HCT116 (cell line): ENCODE data around the gene B3GNT4. TPM values are rescaled to one million over a fixed set of nuclear protein-coding genes. Genes with fewer than 3 reads are reported as not detected.

Experiments
- ATAC-seq: fragments of 200-7000 bp; cut with Tn5 transposase; 2 replicates; pipeline ENCODE4 v1.9.1; 2020; ENCODE audit warnings: mild to moderate bottlenecking, moderate library complexity
- BruUV-seq: library from RNA; stranded (reverse); fragments of 400-500 nt; replicated peaks from 2 replicates; lab custom pipeline; 2021; lab: Mats Ljungman, UMichigan
- CTCF ChIA-PET: fragments of 300-600 bp; sonication (Branson Sonifier 250); formaldehyde crosslinking; loops from one replicate; lab custom pipeline; 2021; ENCODE audit warnings: antibody characterized with exemption; lab: Charles Lee
- POLR2A ChIA-PET: fragments of 300-600, 350-600 bp; sonication (Branson Sonifier 250); formaldehyde crosslinking; loops from one replicate; lab custom pipeline; 2021; ENCODE audit warnings: antibody characterized with exemption; lab: Charles Lee
- RAD21 ChIA-PET, 2 experiments: fragments of 300-600 bp; sonication (Branson Sonifier 250); formaldehyde crosslinking; loops; one replicate each; lab custom pipeline; 2023; ENCODE audit warnings: low total read pairs in 2 of 2; ENCODE audit not compliant: uncharacterized antibody in 2 of 2, unreplicated experiment in 2 of 2, low non-redundant PET in 1 of 2; lab: Charles Lee
- DNase-seq: peaks from one replicate; pipeline ENCODE4 v3.0.0-alpha.2; 2010; ENCODE audit warnings: low read depth, low spot score
- H2AFZ ChIP-seq: fragments of 200-600 bp; shearing (Covaris generic), sonication (generic); 2 replicates; pipeline ENCODE4 v1.6.1; 2017; ENCODE audit warnings: low read depth, mixed run types, mixed read lengths, antibody characterized with exemption, low read length; ENCODE audit not compliant: poor library complexity, severe bottlenecking
- H3K27ac ChIP-seq: 2 replicates; pipeline ENCODE4 v1.5.1; 2012; ENCODE audit warnings: low read depth, low read length
- H3K27me3 ChIP-seq: fragments of 200-600 bp; sonication (generic); 2 replicates; pipeline ENCODE4 v1.6.1; 2016; ENCODE audit warnings: mixed run types, low read length, mixed read lengths; ENCODE audit not compliant: insufficient read depth
- H3K36me3 ChIP-seq, 2 experiments: fragments of 200-500 bp in 1 of 2; fragments of 200-600 bp in 1 of 2; sonication (Bioruptor generic) in 1 of 2; sonication (generic) in 1 of 2; 2 replicates each; pipeline versions ENCODE4 v1.5.1 to v1.6.1; 2014 to 2016; ENCODE audit warnings: low read length in 2 of 2, inconsistent platforms in 1 of 2, mixed read lengths in 1 of 2, mixed run types in 1 of 2; ENCODE audit not compliant: insufficient read depth in 2 of 2, control insufficient read depth in 1 of 2
- H3K4me1 ChIP-seq, 2 experiments: fragments of 200-600 bp in 1 of 2; sonication (generic) in 1 of 2; 2 replicates each; pipeline versions ENCODE4 v1.5.1 to v1.6.1; 2012 to 2017; ENCODE audit warnings: low read length in 2 of 2, inconsistent platforms in 1 of 2, mild to moderate bottlenecking in 1 of 2, mixed read lengths in 1 of 2, mixed run types in 1 of 2, moderate library complexity in 1 of 2; ENCODE audit not compliant: insufficient read depth in 2 of 2, control insufficient read depth in 1 of 2
- H3K4me2 ChIP-seq: fragments of 200-600 bp; sonication (generic); 2 replicates; pipeline ENCODE4 v1.6.1; 2017; ENCODE audit warnings: mixed run types, low read length, mixed read lengths
- H3K4me3 ChIP-seq, 2 experiments: fragments of 200-600 bp in 1 of 2; sonication (generic) in 1 of 2; replicated peaks in 1 of 2; 2 replicates each; pipeline ENCODE4 v1.5.1; 2011 to 2016; ENCODE audit warnings: low read length in 2 of 2, control low read depth in 1 of 2, low read depth in 1 of 2, mild to moderate bottlenecking in 1 of 2, mixed read lengths in 1 of 2, mixed run types in 1 of 2
- H3K79me2 ChIP-seq: fragments of 200-600 bp; sonication (generic); 2 replicates; pipeline ENCODE4 v1.6.1; 2017; ENCODE audit warnings: mild to moderate bottlenecking, mixed run types, low read length, moderate library complexity, mixed read lengths; ENCODE audit not compliant: insufficient read depth
- H3K9ac ChIP-seq: fragments of 200-600 bp; sonication (generic); 2 replicates; pipeline ENCODE4 v1.6.1; 2016; ENCODE audit warnings: low read length, mixed read lengths
- H3K9me2 ChIP-seq: fragments of 200-600 bp; sonication (generic), shearing (Covaris generic); 2 replicates; pipeline ENCODE4 v1.6.1; 2017; ENCODE audit warnings: mixed run types, mild to moderate bottlenecking, moderate library complexity; ENCODE audit not compliant: insufficient read depth
- H3K9me3 ChIP-seq, 2 experiments: fragments of 200-500 bp in 1 of 2; fragments of 200-600 bp in 1 of 2; sonication (Bioruptor generic) in 1 of 2; sonication (generic) in 1 of 2; 2 replicates each; pipeline ENCODE4 v1.6.1; 2014 to 2017; ENCODE audit warnings: low read length in 2 of 2, mixed read lengths in 2 of 2, inconsistent platforms in 1 of 2, low read depth in 1 of 2, mild to moderate bottlenecking in 1 of 2, mixed run types in 1 of 2, moderate library complexity in 1 of 2; ENCODE audit not compliant: control insufficient read depth in 1 of 2, insufficient read depth in 1 of 2
- H4K20me1 ChIP-seq: fragments of 200-600 bp; sonication (generic), shearing (Covaris generic); 2 replicates; pipeline ENCODE4 v1.6.1; 2017; ENCODE audit warnings: mixed run types, mild to moderate bottlenecking, moderate library complexity; ENCODE audit not compliant: insufficient read depth
- ATF3 ChIP-seq: IDR thresholded peaks from 2 replicates; pipeline ENCODE4 v1.6.1; 2012
- CEBPB ChIP-seq: IDR thresholded peaks from 2 replicates; pipeline ENCODE4 v1.6.1; 2012; ENCODE audit warnings: low read depth
- CTCF ChIP-seq, 3 experiments: fragments of 200-600 bp in 1 of 3; sonication (generic) in 1 of 3; IDR thresholded peaks in 2 of 3; conservative IDR thresholded peaks in 1 of 3; 2 replicates each; pipeline ENCODE4 v1.5.1; 2012 to 2017; ENCODE audit warnings: low read depth in 2 of 3, low read length in 2 of 3, antibody characterized with exemption in 1 of 3, borderline replicate concordance in 1 of 3, control low read depth in 1 of 3, mild to moderate bottlenecking in 1 of 3, mixed read lengths in 1 of 3, mixed run types in 1 of 3, moderate library complexity in 1 of 3; ENCODE audit not compliant: insufficient read depth in 1 of 3
- EGR1 ChIP-seq: IDR thresholded peaks from 2 replicates; pipeline ENCODE4 v1.6.1; 2012; ENCODE audit warnings: low read depth
- EZH2 ChIP-seq: fragments of 200-600 bp; sonication (generic); IDR thresholded peaks from 2 replicates; pipeline ENCODE4 v1.6.1; 2017; ENCODE audit warnings: antibody characterized with exemption, mixed run types
- FOSL1 ChIP-seq: IDR thresholded peaks from 2 replicates; pipeline ENCODE4 v1.6.1; 2012; ENCODE audit warnings: low read depth
- JUND ChIP-seq: IDR thresholded peaks from 2 replicates; pipeline ENCODE4 v1.6.1; 2012
- MAX ChIP-seq: IDR thresholded peaks from 2 replicates; pipeline ENCODE4 v1.6.1; 2012
- POLR2A ChIP-seq: IDR thresholded peaks from 2 replicates; pipeline ENCODE4 v1.7.0; 2011; ENCODE audit warnings: borderline replicate concordance; ENCODE audit not compliant: insufficient read depth, insufficient read length; ENCODE audit errors: extremely low read depth
- RAD21 ChIP-seq: IDR thresholded peaks from 2 replicates; pipeline ENCODE4 v1.6.1; 2012; ENCODE audit warnings: low read depth, mild to moderate bottlenecking
- REST ChIP-seq: IDR thresholded peaks from 2 replicates; pipeline ENCODE4 v1.6.1; 2012; ENCODE audit warnings: low read depth
- SIN3A ChIP-seq: IDR thresholded peaks from 2 replicates; pipeline ENCODE4 v1.6.1; 2012; ENCODE audit warnings: low read depth
- ZFX ChIP-seq: fragments of 450-650 bp; IDR thresholded peaks from 2 replicates; pipeline ENCODE4 v1.6.1; 2017
- ZNF274 ChIP-seq: fragments of 200-500 bp; sonication (Bioruptor generic); IDR thresholded peaks from 2 replicates; pipeline ENCODE4 v1.6.1; 2014; ENCODE audit warnings: mild to moderate bottlenecking, low read depth, low read length, inconsistent platforms
- intact Hi-C: fragments of 100-400 bp; cut with micrococcal nuclease; formaldehyde crosslinking; loops from 2 replicates; pipeline ENCODE4 v1.10.0; 2022
- total RNA-seq: library from RNA; stranded (reverse); gene quantifications from one replicate; pipeline ENCODE4 v1.2.1, GENCODE V29; 2021; ENCODE audit not compliant: unreplicated experiment

B3GNT4 gene
- total RNA-seq, 1 experiment from 2014 or later = 7.1 TPM

- BruUV-seq = no TSS peak
- Histone ChIP-seq H3K9me2 (no peaks in the 10 kb centered on the region), H3K36me3 (no peaks in the 10 kb centered on the region), H3K9me3 (no peaks in the 10 kb centered on the region), H3K27me3 (no peaks in the 10 kb centered on the region; the same call in 1 of the 2 replicates), H3K4me1 (no peaks in the 10 kb centered on the region), H2AFZ (no peak overlapping the region), H3K79me2 (no peaks in the 10 kb centered on the region), H4K20me1 (no peaks in the 10 kb centered on the region), H3K9ac (no peak overlapping the region), H3K4me2 (no peak overlapping the region), H3K4me3 (no peak overlapping the region), H3K27ac (no peak overlapping the region)
- ChIA-PET POLR2A (interaction anchor here (0.6 kb wide), 1 partner anchor 59 kb away, joined by 5 read pairs; the partner anchor contains the start of gene DIABLO), RAD21 (no interaction called here), CTCF (no interaction called here)
- DNase-seq (no peak), ATAC-seq (no peak)
- TF ChIP-seq RAD21 = no peak
- intact Hi-C loops = no loop called here
Observed at GRCh38 chr12:122166422-122167349, 36.8 kb upstream of the B3GNT4 start.

- Histone ChIP-seq H3K36me3 (no peaks in the 10 kb centered on the region), H3K4me2 (no peak overlapping the region), H3K4me3 (no peak overlapping the region), H3K79me2 (no peaks in the 10 kb centered on the region), H3K4me1 (no peaks in the 10 kb centered on the region), H3K27ac (no peak overlapping the region), H4K20me1 (no peaks in the 10 kb centered on the region), H3K9ac (no peak overlapping the region), H3K9me2 (no peaks in the 10 kb centered on the region), H3K27me3 (no peaks in the 10 kb centered on the region; the same call in 1 of the 2 replicates), H2AFZ (no peak overlapping the region), H3K9me3 (no peaks in the 10 kb centered on the region)
- DNase-seq = no peak
- no TSS peak for BruUV-seq
- intact Hi-C loops = no loop called here
- CTCF ChIA-PET = no interaction called here
- no peak for ATAC-seq
- POLR2A ChIA-PET = no interaction called here
- RAD21 ChIA-PET = no interaction called here
- TF ChIP-seq ZNF274 (no peak), CTCF (IDR thresholded peaks at IDR 0.05 in 2 of 3, conservative IDR thresholded peaks at IDR 0.05 in 1 of 3; ENCODE audit: borderline replicate concordance in 1 of 3, insufficient read depth in 1 of 3, low read depth in 2 of 3, low read length in 2 of 3) (no peak), REST (no peak), RAD21 (no peak), CEBPB (no peak), ZFX (no peak), EGR1 (no peak), POLR2A (no peak), JUND (no peak), SIN3A (no peak), FOSL1 (no peak), ATF3 (no peak), MAX (no peak), EZH2 (no peak)
Observed at GRCh38 chr12:122167356-122167925, 36.1 kb upstream of the B3GNT4 start.
